HG03039 (cell line): Measurements from ENCODE around the gene FOXD1.
"Not testable (repeated sequence)": the region's sequence is repeated elsewhere in the genome, so short reads cannot be mapped to it uniquely, and the experiment has no call there.

Source experiments
- ATAC-seq: cut with Tn5 transposase; IDR thresholded peaks from one replicate; pipeline ENCODE4 v1.9.1; 2021; ENCODE audit warnings: mild to moderate bottlenecking, moderate library complexity; ENCODE audit not compliant: unreplicated experiment

The FOXD1 gene

DNA sequence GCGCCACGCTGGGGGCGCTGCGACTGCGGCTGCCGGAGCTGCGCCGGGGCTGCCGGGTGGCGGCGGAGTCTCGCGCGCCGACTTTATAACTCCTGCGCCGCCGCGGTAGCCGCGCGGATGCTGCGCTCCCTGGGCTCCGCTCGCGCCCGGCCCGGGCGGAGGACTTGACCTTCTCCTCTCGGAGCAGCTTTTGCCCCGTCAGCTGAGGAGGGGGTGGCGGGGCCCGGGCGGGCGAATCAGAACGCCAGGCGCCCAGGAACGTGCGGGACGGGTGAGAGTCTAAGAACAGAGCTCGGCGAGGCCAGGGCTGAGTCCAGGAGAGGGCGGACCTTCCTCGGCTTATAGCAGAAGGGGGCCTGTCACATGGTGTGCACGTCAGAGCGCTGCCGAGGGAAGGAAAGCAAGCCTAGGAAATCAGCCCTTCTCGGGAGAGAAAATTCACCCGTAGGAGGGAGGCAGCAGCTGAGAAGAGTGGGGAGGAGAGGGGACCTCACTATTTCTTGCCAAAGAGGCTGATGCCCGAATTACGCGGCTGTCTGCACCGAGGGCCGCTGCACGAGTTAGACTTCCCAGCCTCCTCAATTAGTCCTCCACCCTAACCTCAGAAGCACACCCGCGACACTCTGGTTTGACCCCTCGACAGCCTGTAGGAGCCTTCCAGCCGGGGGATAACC lies at the start of gene FOXD1:
TSS of gene FOXD1 (minus strand) at position 315 of the 674 bp plus-strand sequence. CDS start 415 bp downstream, outside the sequence.
- ATAC-seq, result no peak

DNA sequence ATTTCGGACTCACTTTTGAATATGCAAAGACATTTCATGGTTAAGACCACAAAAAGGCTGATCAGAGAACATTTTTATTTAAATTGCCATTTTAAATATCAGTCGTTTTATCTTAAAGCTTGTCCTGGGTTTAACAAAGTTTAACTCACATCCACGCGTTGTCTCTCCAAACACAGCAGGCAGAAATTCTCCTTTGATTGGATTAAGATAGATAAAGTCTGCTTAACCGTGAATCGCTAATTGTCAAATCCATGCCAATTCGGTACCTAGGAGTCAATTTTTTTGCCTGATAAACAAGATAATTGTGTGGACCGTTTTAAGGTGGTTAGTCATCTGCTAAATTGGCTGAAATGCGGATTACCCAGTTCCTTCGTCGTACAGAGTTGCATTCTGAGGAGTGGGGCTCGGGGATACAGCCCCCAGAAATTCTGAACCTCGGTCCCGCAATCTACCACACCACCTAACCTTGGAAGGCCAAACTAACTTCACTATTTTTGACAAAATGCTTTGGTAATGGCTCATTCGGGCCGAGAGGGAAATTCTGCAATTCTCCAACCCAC lies 49.0 kb upstream of the FOXD1 start:
- ATAC-seq, result no peak

DNA sequence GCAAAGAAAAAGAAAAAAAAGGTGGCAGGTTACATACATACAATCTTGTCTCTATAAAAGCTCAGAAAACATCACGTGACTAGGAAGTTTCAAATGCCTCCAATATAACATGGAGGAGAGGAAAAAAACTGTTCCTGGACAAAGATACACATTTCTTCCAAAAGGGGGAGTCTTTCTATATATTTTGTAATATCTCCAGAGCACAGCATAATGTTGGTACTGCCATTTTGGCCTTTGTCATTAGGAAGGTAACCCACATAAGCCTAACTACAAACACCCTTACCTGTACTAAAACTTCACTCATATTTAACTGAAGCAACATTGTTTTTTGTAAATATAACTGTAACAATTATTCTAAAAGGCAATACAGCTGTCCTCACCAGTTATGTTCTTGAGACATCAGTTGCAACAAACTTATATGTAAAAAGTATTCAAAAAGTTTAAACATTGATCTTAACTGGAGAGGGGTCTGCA lies 48.4 kb upstream of the FOXD1 start:
- no peak for ATAC-seq

DNA sequence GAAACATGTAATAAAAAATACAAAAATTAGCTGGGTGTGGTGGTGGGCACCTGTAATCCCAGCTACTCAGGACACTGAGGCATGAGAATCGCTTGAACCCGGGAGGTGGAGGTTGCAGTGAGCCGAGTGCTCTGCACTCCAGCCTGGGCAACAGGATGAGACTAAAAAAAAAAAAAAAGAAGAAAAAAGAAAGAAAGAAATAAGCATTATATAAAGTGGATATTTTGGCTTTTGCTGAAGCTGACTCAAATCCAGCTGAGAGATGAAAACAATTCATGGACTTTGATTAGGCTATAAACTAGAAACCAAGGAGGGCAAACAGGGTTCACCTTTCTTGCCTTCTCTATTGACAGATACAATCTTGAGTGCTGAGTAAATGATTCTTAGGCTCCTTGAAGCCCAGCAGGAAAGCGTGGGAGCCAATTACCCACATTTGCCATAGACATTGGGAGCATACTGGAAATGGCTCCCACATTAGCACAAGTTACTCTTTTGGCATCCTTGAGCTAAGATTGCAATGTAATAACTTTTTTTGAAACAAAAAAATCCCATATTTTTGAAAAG lies 47.3 kb upstream of the FOXD1 start:
- no peak for ATAC-seq

DNA sequence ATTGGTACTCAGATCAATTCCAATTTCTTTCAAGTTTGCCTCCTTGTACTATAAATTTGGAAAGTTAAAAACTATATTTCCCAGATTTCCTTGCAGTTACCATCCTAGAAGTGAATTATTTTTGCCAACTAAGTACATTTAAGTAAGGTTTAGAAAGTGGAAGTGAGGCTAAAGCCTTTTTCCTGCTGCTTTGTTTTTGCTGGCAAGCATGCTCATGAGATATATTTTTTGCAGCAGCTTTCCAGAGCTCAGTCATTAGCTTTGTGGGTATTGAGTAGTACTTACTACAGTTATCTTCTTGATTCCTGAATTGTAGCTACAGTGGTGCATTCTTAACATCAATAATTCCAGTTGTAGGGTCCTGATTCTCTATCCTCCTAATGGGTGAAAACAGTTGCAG lies 46.1 kb upstream of the FOXD1 start:
- ATAC-seq, result no peak

DNA sequence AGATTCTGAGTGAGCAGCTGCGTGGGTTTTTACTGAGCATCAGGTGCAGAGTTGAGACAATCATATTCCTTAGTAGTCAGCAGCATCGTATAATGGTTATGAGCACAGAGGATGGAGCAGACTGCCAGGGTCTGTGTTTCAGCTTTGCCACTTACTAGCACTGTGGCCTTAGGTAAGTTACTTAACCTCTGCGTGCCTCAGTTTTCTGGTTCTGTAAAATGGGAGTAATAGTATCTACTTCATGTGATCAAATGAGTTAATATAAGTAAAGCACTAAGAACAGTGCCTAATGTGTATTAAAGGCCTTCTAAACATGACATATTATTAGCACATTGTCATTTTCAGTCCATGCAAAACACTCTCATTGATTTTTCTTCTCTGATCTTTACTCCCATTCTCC lies 44.8 kb upstream of the FOXD1 start:
- no peak for ATAC-seq

DNA sequence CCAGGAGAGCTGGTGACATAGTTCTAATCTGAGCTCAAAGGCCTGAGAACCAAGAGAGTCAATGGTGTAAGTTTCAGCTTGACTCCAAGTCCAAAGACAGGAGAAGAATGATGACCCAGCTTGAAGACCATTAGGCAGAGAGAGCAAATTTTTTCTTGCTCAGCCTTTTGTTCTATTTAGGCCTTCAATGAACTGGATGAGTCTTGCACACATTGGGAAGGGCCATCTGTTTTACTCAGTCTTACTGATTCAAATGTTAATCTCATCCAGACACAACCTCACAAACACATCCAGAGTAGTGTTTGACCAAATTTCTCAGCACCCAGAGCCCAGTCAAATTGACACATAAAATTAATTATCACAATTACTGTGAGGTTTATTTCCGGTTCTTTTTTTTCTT lies 42.6 kb upstream of the FOXD1 start:
- ATAC-seq, result no peak

DNA sequence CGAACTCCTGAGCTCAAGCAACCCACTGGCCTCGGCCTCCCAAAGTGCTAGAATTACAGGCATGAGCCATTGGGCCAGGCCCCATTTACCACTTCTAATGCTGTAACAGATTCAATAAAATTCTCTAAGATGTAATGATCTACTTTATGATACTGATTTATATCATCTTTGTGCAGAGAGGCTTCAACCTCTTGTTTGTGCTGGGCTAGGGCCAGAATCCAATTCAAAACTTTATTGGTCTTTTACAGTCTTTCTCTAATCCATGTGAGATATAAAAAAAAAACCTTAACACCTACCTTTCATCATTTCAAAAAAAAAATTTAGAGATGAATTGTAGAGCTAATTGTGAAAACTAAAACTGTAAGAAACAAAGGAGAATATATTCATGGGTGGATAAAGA lies 41.5 kb upstream of the FOXD1 start:
- no peak for ATAC-seq

DNA sequence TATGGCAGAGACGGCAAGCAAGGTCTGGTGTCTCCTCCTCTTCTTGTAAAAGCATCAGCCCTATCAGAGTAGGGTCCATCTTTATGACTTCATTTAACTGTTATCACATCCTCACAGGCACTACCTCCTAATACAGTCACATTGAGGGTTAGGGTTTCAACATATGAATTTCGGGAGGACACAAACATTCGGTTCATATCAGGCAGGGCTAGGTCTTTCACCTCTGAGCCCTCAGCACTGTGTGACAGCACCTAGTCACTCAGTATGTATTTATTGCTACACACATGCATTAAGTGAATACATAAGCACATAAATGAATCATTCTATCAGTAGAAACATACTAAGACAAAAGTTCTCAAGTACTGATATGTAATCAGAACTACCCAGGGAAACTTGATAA lies 40.2 kb upstream of the FOXD1 start:
- no peak for ATAC-seq

DNA sequence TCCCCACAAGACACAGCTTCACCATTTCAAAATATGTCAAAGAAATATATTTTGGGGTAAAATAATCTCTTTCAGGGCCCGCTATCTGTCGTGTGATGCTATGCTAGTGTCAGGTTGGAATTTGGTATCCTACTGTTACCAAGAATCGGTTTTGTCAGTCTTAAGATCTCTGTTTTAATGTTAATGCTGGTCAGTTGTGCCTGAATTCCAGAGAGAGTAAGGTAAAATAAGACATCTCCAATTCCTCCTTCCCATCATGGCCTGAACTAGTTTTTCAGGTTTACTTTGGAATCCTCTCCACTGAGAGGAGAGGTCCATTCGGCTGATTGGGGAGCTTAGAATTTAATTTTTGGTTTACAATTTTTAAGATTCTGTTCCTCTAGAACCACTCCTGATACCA lies 39.2 kb upstream of the FOXD1 start:
- ATAC-seq, result no peak

DNA sequence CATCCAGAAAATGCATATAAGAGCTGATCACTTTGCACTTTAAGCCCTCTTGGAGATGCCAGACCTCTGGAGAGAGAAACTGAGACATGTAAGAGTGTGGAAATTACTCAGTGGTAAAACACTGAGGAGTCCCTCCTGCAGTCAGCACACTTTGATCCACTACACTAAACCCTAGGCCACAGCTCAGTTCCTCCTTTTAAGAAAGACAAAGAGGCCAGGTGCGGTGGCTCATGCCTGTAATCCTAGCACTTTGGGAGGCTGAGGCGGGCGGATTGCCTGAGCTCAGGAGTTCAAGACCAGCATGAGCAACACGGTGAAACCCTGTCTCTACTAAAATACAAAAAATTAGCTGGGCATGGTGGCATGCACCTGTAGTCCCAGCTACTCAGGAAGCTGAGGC lies 38.7 kb upstream of the FOXD1 start:
- ATAC-seq, result not testable (repeated sequence)

DNA sequence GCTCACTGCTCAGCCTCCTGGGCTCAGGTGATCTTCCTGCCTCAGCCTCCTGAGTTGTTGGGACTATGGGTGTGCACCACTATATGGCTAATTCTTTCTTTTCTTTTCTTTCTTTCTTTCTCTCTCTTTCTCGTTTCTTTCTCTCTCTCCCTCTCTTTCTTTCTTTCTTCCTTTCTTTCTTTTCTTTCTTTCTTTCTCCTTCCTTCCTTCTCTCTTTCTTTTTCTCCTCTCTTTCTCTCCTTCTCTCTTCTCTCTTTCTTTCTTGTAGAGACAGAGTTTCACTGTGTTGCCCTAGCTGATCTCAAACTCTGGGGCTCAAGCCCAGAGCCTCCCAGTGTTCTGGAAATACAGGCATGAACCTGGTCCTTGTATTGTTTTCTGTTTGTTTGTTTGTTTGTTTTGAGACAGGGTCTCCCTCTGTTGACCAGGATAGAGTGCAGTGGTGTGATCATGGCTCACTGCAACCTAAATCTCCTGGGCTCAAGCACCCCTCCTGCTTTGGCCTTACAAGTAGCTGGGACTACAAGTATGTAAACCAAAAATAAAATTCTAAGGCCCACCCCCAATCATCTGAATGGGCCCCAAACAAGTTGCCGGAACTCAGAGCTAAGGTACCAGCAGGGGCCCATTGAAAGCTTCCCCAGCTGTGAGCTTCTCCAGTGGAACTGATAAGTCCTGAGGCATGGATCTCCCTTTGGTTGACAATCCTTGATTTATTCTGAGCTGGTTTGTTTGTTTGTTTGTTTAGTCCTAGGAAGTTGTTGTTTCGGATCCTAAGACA lies 37.7 kb upstream of the FOXD1 start:
- no peak for ATAC-seq

DNA sequence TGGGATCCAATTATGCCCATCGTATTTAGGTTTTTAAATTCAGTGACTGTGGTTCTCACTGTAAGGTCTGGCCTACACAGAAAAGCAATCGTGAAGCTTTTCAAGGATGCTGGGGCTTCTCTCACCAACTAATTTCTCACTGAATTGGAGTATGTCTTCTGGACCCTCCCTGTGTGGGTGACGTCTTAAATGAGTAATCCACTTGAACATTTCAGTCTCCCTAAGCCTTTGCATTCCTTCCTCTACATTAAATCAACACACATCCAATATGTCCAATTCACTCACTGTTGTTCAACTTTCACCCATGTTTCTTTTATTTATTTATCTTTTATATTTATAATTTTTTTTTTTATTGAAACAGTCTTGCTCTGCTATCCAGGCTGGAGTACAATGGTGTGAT lies 37.1 kb upstream of the FOXD1 start:
- ATAC-seq, result no peak

DNA sequence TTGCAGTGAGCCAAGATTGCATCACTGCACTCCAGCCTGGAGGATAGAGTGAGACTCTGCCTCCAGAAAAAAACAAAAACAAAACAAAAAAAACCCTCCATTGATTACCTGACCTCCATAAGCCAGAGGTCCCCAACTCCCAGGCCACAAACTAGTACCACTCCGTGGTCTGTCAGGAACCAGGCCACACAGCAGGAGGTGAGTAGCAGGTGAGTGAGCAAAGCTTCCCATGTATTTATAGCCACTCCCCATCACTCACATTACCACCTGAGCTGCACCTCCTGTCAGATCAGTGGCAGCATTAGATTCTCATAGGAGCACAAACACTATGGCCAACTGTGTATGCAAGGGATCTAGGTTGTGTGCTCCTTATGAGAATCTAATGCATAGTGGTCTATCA lies 35.9 kb upstream of the FOXD1 start:
- no peak for ATAC-seq

DNA sequence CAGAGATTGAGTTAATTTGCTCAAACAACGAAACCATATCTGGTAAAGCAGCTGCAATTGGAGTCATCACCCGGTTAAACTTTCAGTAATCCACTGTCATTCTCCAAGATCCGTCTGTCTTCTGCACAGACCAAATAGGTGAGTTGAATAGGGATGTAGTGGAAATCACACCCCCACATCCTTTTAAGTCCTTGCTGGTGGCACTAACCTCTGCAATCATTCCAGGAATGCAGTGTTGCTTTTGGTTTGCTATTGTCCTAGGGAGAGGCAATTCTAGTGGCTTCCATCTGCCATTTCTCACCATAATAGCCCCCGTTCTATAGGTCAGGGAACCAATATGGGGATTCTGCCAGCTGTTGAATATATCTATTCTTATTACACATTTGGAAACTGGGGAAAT lies 35.1 kb upstream of the FOXD1 start:
- no peak for ATAC-seq

DNA sequence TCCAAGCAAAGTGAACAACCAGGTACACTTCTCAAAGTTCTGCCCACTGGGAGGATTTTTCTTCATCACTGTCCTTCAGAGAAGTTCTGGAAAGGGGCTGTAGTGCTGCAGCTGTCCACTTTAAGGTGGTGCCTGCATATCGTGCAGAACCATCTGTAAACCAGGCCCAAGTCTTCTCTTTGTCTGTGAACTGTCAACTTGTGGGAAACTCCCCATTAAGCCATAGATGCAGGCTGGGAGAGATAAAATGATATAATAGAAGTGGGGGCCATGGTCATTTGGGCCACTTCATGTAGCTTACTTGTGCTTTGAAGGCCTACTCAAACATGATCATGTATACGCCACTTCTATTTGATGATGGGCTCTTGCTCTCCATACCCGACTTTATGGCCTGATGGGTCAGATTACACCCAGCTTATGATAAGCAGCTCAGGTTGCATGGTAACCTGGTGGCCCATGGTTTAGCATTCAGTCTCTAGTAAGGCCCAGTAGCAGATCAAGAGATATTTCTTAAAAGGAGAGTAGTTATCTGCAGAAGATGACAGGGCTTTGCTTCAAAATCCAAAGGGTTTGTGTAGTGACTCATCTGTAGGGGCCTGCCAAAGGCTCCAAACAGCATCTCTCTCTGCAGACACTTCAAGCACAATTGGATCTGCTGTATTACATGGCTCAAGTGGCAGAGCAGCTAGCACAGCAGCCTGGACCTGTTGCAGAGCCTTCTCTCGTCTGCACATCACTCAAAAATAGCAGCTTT lies 34.0 kb upstream of the FOXD1 start:
- ATAC-seq, result no peak

DNA sequence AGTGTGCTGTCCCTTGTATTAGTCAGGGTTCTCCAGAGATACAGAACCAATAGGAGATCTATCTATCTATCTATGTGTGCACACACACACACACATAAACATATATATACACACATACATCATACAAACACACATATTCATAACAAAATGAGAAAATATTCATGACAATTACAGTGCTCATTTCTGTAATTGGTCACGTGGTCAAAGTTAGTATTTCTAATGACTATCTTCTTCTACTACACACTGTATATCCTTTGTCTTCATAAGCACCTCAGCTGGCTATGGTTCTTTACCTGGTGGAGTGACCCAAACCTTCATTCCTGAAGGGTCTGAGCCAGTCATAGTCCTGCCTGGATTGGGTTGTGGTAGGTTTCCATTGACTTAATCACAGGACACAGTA lies 31.9 kb upstream of the FOXD1 start:
- ATAC-seq, result no peak

DNA sequence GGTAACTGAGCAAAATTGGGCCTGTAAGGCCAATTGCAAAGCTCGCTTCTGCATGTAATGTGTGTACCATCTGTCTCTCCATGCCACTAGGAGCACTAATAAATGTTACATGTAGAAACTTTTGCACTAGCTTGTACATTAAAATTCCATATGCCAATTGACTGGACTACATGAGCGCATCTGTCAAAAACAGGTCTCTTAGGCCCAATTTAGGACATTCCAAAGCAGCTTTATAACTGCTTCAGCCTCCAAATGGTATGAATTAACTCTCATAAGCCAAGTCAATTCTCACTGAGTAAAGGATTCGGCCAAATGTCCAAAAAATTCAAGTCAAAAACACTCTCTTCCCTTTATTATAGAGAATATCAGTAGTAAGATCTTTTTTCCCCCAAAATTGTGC lies 23.5 kb upstream of the FOXD1 start:
- ATAC-seq, result no peak

DNA sequence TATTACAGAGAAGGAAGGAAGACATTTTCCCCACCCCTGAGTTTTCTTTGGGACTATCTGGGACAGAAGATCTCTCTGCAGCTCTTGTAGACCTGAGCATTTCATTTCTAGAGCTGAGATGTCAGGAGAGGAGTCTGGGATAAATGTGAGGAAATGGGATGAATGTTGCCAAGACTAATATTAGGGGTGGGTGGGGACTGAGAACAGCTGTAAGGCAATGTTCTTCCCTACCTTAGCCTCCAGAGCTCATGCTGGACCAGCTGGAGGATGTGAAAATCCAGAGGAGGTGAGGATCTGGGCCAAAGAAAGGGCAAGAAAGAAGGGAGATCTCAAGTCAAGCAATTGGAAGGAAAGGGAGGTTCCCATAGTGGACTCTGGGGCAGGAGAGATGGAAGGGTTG lies 23.1 kb upstream of the FOXD1 start:
- no peak for ATAC-seq

DNA sequence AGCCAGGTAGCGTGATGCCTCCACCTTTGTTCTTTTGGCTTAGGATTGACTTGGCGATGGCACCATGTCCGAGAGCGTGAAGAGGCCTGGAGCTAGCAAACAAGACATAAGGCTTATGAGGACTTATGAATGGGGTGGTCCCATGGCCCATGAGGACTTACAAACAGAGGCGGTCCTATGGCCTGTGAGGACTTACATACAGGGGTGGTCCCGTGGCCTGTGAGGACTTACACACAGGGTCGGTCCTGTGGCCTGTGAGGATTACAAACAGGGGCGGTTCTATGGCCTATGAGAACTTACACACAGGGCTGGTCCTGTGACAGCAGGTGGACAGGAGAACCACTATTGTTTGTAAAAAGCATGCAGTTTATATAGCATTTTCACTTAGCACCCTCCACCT lies 21.3 kb upstream of the FOXD1 start:
- no peak for ATAC-seq

DNA sequence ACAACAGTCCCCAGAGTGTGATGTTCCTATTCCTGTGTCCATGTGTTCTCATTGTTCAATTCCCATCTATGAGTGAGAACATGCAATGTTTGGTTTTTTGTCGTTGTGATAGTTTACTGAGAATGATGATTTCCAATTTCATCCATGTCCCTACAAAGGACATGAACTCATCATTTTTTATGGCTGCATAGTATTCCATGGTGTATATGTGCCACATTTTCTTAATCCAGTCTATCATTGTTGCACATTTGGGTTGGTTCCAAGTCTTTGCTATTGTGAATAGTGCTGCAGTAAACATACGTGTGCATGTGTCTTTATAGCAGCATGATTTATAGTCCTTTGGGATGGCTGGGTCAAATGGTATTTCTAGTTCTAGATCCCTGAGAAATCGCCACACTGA lies 20.1 kb upstream of the FOXD1 start:
- not testable (repeated sequence) for ATAC-seq
